NCI-H526 treated with DMSO at 0.1 percent for 48 hours (cell line): ENCODE data around the gene MICAL1.

Experiments used
- DNase-seq: peaks from one replicate; lab custom pipeline; 2025; lab: John Stamatoyannopoulos, UW

The MICAL1 gene

GRCh38 chr6:109428889-109429477 lies 26.6 kb downstream of the MICAL1 start:
- no peak for DNase-seq

DNA sequence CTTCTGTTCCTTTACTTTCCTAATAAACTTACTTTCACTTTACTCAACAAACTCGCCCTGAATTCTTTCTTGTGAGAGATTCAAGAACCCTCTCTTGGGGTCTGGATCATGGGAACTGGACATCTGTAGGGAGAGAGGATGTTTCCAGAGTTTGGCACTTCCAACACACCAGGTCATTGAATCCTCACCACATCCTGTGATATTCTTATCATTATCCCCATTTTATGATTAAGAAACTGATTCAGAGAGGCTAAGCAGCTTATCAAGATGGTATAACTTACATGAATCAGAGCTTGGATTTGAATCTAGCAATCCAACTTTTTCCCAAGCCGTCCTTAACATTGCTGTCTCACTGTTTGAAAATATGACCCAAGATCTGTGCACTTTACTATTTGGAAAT lies 30.6 kb downstream of the MICAL1 start:
- no peak for DNase-seq

GRCh38 chr6:109421184-109421583 lies 34.4 kb downstream of the MICAL1 start:
- DNase-seq = no peak

DNA sequence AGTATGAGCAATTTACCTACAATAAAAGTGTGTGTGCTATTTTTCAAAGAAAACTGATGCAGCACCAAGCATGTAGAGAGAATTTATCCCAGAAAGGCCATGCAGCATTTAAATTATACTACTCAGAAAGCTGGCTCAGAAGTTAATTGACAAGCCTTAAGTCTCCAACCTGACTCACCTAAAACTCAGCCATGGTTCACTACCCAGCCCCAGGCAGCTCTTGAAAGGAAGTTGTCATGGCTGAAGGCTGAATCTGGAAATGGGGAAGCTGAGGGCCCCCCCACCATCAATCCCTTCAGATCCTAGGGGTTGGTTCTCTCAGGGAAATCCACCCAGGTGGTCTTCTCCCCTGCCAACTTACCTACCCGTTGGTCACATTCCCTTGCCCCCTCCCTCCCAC lies 34.8 kb downstream of the MICAL1 start:
- DNase-seq = no peak

- DNase-seq = no peak
Observed at GRCh38 chr6:109417646-109418045, 37.9 kb downstream of the MICAL1 start.

- no peak for DNase-seq
Observed at GRCh38 chr6:109411034-109411433, 44.5 kb downstream of the MICAL1 start.

DNA sequence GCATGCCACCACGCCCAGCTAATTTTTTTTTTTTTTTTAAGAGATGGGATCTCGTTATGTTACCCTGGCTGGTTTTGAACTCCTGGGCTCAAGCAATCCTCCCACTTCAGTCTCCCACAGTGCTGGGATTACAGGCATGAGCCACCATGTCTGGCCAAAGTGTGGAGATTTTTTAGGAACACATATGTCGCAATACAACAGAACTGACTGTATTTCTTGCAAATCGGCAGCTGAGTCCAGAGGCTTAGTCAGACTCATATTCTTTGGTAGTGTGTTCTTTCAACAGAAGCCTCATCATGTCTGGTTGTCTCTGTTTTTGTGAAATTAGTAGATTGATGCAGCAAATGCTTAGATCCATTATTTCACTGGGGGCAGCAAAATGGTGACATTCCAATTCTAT lies 49.4 kb downstream of the MICAL1 start:
- DNase-seq = no peak

DNA sequence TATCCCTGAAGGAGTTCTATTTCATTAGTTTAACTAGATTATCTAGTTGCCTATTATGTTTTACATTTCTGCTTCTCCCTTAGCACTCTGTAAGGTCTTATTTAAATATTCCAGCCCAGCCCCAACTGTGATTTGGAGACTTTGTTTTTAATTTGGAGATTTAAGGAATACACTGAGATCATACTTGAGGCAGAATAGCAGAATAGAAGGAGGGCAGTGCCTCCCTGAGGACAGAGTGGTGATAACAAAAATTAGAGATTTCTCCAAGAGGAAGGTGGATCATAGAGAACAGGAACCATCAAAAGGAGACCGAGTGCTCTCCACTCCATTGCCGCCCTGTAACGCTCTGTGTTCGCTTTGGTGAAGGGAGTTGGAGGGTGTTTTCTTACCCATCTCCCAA lies 58.6 kb downstream of the MICAL1 start:
- no peak for DNase-seq

GRCh38 chr6:109396046-109396718 lies 59.4 kb downstream of the MICAL1 start:
- DNase-seq = no peak
